Prostate gland (tissue), 2 donors: ENCODE measurements around the gene PLXDC2. TPM values are rescaled to one million over a fixed set of nuclear protein-coding genes. Genes with fewer than 3 reads are reported as not detected.
"Not testable (repeated sequence)": the region's sequence is repeated elsewhere in the genome, so short reads cannot be mapped to it uniquely, and the experiment has no call there.

ENCODE experiments used
- DNase-seq: peaks from one replicate; pipeline ENCODE4 v3.0.0-alpha.2; 2019; ENCODE audit warnings: low spot score
- H3K27ac ChIP-seq, 2 donors: fragments of 200-600 bp; sonication (generic); 2 replicates each; pipeline ENCODE4 v1.5.1; 2017 to 2019
- H3K27me3 ChIP-seq: fragments of 200-600 bp; sonication (generic); replicated peaks from 2 replicates; pipeline ENCODE4 v1.5.1; 2019; ENCODE audit not compliant: insufficient read depth
- H3K36me3 ChIP-seq, 2 donors: fragments of 200-600 bp; sonication (generic); 1 replicate in 1 of 2; 2 replicates in 1 of 2; pipeline versions ENCODE4 v1.5.1 to v1.8.1; 2017 to 2019
- H3K4me1 ChIP-seq: fragments of 200-600 bp; sonication (generic); replicated peaks from 2 replicates; pipeline ENCODE4 v1.5.1; 2019
- H3K4me3 ChIP-seq, 2 donors: fragments of 200-600 bp; sonication (generic); 2 replicates each; pipeline ENCODE4 v1.5.1; 2017 to 2019
- H3K9me3 ChIP-seq: fragments of 200-600 bp; sonication (generic); 2 replicates; pipeline ENCODE4 v1.5.1; 2017
- CTCF ChIP-seq, 4 experiments: fragments of 200-600 bp in 2 of 4; fragments of 450-650 bp in 2 of 4; sonication (generic) in 2 of 4; IDR thresholded peaks; 1 replicate in 3 of 4; 2 replicates in 1 of 4; pipeline ENCODE4 v1.5.1; 2016 to 2019; ENCODE audit warnings: antibody characterized with exemption in 4 of 4, mild to moderate bottlenecking in 2 of 4, moderate library complexity in 2 of 4
- POLR2A ChIP-seq: fragments of 450-650 bp; IDR thresholded peaks from one replicate; pipeline ENCODE4 v1.6.1; 2016; ENCODE audit warnings: antibody characterized with exemption, mild to moderate bottlenecking
- POLR2AphosphoS5 ChIP-seq: sonication (generic); formaldehyde crosslinking; IDR thresholded peaks from one replicate; pipeline ENCODE4 v1.6.1; 2017; ENCODE audit warnings: antibody characterized with exemption
- WGBS: methylation state at CpG from one replicate; pipeline ENCODE4 v1.1.5; 2018; 5-methylcytosine and 5-hydroxymethylcytosine counted together
- intact Hi-C: fragments of 100-400 bp; cut with DNase I; formaldehyde crosslinking; loops from one replicate; pipeline ENCODE4 v1.14.2; 2022
- total RNA-seq, 2 donors: library from RNA; depleted of rRNA; stranded (reverse); fragments of >200 nt; gene quantifications; one replicate each; pipeline ENCODE4 v1.1.0, GENCODE V29; 2016

Gene PLXDC2
- total RNA-seq, 2 donors from 2014 or later: 19.6 to 83.6 TPM

- TF ChIP-seq POLR2A (no peak), POLR2AphosphoS5 (no peak), CTCF (IDR thresholded peaks at IDR 0.05) (no peak)
- no peaks in the 10 kb centered on the region for H3K36me3 ChIP-seq
- H3K27ac ChIP-seq: no peak overlapping the region
- no peaks in the 10 kb centered on the region for H3K9me3 ChIP-seq
- H3K4me1 ChIP-seq: no peaks in the 10 kb centered on the region
- intact Hi-C loops: no loop called here
- no peak for DNase-seq
- H3K4me3 ChIP-seq: no peak overlapping the region
- 46% methylated on average over 2 of the region's 2 CpGs for WGBS
- H3K27me3 ChIP-seq: no peaks in the 10 kb centered on the region
These were observed 170.4 kb downstream of the PLXDC2 start for GRCh38 chr10:19986591-19986990.

GRCh38 chr10:19987931-19988330, 171.7 kb downstream of the PLXDC2 start:
- no peaks in the 10 kb centered on the region for H3K4me1 ChIP-seq
- H3K27me3 ChIP-seq: no peaks in the 10 kb centered on the region
- intact Hi-C loops: no loop called here
- DNase-seq: no peak
- H3K9me3 ChIP-seq: no peaks in the 10 kb centered on the region
- H3K4me3 ChIP-seq: no peak overlapping the region
- TF ChIP-seq POLR2A (no peak), CTCF (IDR thresholded peaks at IDR 0.05) (no peak), POLR2AphosphoS5 (no peak)
- no peaks in the 10 kb centered on the region for H3K36me3 ChIP-seq
- H3K27ac ChIP-seq: no peak overlapping the region
- 46% methylated on average over 1 of the region's 1 CpG for whole genome bisulfite sequencing

- peaks cover 2% of the 10 kb centered on the region for H3K4me1 ChIP-seq
- WGBS: 70% methylated on average over 3 of the region's 3 CpGs
- no peaks in the 10 kb centered on the region for H3K36me3 ChIP-seq
- TF ChIP-seq POLR2AphosphoS5 (no peak), POLR2A (no peak), CTCF (IDR thresholded peaks at IDR 0.05) (no peak)
- H3K4me3 ChIP-seq: no peak overlapping the region
- no peaks in the 10 kb centered on the region for H3K27me3 ChIP-seq
- no peak for DNase-seq
- H3K9me3 ChIP-seq: no peaks in the 10 kb centered on the region
- H3K27ac ChIP-seq: no peak overlapping the region
- intact Hi-C loops: no loop called here
These were observed 177.6 kb downstream of the PLXDC2 start for GRCh38 chr10:19993714-19994315.

- no peak overlapping the region for H3K4me3 ChIP-seq
- 54% methylated on average over 2 of the region's 2 CpGs for WGBS
- no peak for DNase-seq
- H3K27ac ChIP-seq: no peak overlapping the region
- no peak for TF ChIP-seq POLR2AphosphoS5
- TF ChIP-seq CTCF (IDR thresholded peaks at IDR 0.05): no peak
- TF ChIP-seq POLR2A: no peak
- H3K9me3 ChIP-seq: no peaks in the 10 kb centered on the region
- H3K36me3 ChIP-seq: peaks cover 0 to 2% of the 10 kb centered on the region in 2 donors
- intact Hi-C loops: no loop called here
- H3K4me1 ChIP-seq: peaks cover 2% of the 10 kb centered on the region
- H3K27me3 ChIP-seq: no peaks in the 10 kb centered on the region
These were observed 182.2 kb downstream of the PLXDC2 start for GRCh38 chr10:19998482-19998881.

- intact Hi-C loops: no loop called here
- H3K9me3 ChIP-seq: no peaks in the 10 kb centered on the region
- no peak for DNase-seq
These were observed 183.2 kb downstream of the PLXDC2 start for GRCh38 chr10:19999431-19999830.

GRCh38 chr10:20002026-20002425, 185.8 kb downstream of the PLXDC2 start:
- H3K27me3 ChIP-seq, H3K36me3 ChIP-seq, H3K27ac ChIP-seq, intact Hi-C loops, H3K4me3 ChIP-seq, DNase-seq, H3K9me3 ChIP-seq, H3K4me1 ChIP-seq: not testable (repeated sequence)
- WGBS: 95% methylated on average over 2 of the region's 2 CpGs

More at GRCh38 chr10:19999431-19999830, 183.2 kb downstream of the PLXDC2 start:
- TF ChIP-seq POLR2AphosphoS5 (no peak), CTCF (IDR thresholded peaks at IDR 0.05) (no peak), POLR2A (no peak)
- no peak overlapping the region for H3K4me3 ChIP-seq
- peaks cover 2% of the 10 kb centered on the region for H3K4me1 ChIP-seq
- H3K27me3 ChIP-seq: no peaks in the 10 kb centered on the region
- H3K36me3 ChIP-seq: peaks cover 0 to 2% of the 10 kb centered on the region in 2 donors
- H3K27ac ChIP-seq: no peak overlapping the region
- 58% methylated on average over 1 of the region's 1 CpG for WGBS
